Fibroblast of skin of scalp (primary cell): Measurements from ENCODE around the gene ATAD3C.

Source experiments
- DNase-seq: peaks from one replicate; pipeline ENCODE4 v3.0.0-alpha.2; 2013

Gene ATAD3C

GRCh38 chr1:1430992-1431844, 18.3 kb upstream of the ATAD3C start:
- DNase-seq = no peak

DNA sequence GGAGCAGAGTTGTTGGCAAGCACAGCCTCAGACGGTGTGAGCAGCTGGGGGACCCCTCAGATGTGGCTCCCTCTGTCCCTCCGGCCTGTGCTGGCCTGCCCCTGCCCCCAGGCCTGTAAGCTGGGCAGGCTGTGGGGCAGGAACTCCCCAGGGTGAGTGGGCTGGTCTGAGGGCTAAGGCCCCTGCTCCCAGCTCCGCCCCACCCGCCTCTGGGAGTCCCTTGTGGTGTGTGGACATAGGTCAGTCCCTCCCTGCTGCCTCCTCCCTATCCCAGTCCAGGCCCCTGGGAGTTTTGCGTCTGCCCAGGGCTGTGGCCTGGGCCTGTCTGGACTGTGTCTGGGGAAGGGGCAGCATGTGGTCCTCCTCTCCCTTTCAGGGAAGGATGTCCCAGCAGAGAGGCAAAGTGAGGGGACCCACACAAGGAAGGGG, 17.6 kb upstream of the ATAD3C start:
- peak; percentile 22 for DNase-seq

DNA sequence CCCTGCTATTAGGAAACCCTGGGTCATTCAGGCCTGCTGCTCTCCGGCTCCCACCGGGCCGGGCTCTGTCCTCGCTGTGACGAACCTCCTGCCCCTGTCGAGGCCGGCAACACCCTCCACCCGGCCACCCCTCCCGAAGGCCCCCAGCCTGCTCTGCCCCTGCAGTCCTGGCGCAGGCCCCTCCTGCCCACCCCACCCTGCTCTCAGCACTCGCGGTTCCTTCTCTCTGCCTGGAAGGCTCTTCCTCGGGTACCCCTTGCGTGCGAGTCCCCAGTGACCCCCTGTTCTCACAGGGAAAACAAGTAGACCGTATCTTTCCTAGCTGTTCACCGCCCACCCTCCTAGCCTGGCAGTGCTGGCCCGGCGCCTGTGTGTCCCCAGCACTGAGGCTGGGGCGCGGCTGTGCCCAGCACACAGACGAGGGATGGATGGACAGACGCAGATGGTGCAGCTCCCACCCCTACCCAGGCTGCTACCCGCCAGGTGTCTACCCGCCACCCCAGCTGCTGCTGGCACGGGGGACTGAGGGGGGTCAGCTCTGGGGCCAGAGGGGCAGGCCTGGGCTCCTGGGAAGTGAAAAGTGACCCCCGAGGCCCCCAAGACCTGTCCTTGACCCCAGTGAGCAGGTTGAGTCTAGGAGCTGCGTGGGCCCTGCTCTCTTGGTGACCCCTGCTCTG, 17.1 kb upstream of the ATAD3C start:
- DNase-seq = no peak

GRCh38 chr1:1432951-1433803, 16.3 kb upstream of the ATAD3C start:
- no peak for DNase-seq

DNA sequence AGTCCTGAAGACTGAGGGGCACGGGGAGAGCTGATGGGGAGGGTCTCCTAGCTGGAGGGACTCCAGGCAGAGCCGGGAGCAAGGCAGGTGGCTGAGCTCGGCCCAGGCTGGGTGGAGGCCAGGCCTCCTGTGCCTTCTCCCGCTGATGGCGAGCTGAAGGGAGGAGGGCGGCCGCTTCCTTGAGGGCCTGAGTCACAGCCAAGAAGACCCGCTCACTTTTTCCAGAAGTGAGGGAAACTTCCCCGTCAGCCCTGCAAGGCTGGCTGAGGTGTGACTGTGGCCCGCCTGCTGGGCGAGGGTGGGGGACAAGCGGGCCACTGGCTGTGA, 15.7 kb upstream of the ATAD3C start:
- peak; percentile 63 for DNase-seq

DNA sequence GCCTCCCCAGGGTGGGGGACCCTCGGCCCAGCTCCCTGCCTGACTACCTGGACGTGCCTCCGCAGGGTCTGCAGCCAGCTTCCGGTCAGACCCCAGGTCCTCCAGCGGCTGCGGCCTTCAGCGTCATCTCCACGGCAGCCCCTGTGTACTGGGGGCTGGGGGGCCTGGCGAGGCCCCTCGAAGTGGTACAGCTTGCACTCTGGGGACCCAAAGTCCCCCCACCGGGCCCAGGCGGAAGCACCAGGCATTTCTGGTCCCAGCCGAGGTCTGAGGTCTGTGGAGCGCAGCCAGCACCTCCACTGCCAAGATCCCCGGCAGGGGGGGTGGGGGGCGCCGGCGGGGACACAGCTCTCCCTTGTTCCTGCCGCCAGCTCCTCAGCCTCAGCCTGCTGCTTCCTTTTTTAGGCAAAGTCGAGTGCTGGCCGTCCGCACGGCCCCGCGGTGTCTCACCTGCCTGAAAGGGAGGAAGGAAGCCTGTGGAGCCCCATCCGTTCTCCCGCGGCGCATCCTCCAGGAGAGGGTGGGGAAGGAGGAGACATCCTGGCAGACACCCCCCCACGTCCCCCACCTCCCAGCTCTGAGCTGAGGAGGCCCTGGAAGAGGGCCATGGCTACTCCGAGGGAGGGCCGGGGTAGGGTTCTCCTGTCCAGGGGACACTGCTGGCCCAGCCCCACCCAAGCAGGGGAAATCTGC, 15.2 kb upstream of the ATAD3C start:
- DNase-seq = peak; percentile 46

DNA sequence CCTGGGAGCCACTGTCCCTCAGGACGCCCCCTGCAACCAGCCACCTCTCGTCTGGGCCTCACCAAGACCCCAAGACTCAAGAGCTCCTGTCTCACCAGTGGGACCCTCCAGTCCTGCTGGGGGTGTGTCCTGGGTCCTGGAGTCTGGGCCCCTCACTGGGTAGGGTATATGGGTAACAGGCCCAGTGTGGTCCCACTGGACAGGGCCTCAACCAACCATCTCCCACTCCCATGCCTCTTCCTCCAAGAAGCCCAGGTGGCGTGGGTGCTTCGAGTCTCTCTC, 14.7 kb upstream of the ATAD3C start:
- DNase-seq = no peak

GRCh38 chr1:1435106-1435903, 14.2 kb upstream of the ATAD3C start, which contains the start of gene VWA1:
TSS of gene VWA1 (plus strand) at chr1:1435690. CDS start at chr1:1435749, 59 bp downstream.
- DNase-seq = peak; percentile 70

GRCh38 chr1:1435911-1436629, 13.4 kb upstream of the ATAD3C start:
- no peak for DNase-seq

- DNase-seq = no peak
Observed at GRCh38 chr1:1436630-1437032, 12.9 kb upstream of the ATAD3C start.

- DNase-seq = no peak
Observed at GRCh38 chr1:1437033-1437903, 12.2 kb upstream of the ATAD3C start.

GRCh38 chr1:1437904-1438376, 11.5 kb upstream of the ATAD3C start:
- no peak for DNase-seq

DNA sequence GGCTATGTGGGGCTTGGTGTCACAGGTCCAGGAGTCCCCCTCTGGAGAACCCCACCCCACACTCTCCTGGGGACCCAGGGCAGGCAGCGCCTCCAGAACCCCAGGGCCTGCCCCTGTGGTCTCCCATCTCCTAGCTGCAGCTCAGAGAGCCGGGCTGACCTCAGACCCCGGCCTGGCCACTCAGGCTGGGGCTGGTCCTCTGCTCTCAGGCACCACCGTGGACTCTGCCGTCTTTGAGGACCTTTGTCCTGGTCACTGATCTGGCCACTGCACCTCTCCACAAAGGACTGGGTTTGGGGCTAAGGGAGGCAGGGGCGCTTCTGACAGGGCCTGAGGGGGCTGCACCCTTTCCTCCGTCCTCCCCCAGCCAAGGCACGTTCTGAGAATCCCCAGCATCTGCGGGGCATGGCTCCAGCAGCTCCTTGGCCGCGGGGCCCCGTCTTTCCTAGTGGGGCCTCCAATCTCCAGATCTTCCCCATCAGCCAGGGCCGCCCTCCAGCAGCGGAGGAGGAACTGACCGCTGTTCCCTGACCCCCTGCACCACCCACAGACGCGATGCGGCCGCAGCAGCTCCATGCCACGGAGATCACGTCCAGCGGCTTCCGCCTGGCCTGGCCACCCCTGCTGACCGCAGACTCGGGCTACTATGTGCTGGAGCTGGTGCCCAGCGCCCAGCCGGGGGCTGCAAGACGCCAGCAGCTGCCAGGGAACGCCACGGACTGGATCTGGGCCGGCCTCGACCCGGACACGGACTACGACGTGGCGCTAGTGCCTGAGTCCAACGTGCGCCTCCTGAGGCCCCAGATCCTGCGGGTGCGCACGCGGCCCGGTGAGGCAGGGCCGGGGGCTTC, 10.7 kb upstream of the ATAD3C start:
- DNase-seq = no peak

DNA sequence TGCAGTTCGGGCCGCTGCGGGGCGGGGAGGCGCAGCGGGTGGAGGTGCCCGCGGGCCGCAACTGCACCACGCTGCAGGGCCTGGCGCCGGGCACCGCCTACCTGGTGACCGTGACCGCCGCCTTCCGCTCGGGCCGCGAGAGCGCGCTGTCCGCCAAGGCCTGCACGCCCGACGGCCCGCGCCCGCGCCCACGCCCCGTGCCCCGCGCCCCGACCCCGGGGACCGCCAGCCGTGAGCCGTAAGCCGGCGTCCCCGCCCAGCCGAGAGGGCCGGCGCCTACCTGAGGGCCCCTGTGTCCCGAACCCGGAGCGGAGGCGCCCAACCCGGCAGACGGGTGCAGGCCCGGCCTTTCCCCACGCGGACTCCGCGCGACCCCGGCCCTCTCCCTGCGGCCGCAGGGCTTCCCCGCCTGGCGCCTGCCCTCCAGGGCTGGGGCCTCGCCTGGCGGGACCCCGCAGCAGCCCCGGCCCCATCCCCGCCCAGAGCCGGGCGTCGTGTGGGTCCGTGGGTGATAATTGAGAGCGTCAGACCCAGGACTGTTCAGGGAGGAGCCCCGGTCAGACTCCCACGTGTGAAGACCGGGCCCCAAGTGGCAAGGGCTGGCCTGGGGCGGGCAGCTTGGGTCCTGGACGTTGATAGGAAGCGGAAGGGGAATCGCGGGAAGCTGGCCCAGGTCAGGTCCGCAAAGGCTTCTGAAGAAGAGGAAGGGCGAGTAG, 9.8 kb upstream of the ATAD3C start:
- no peak for DNase-seq

GRCh38 chr1:1440262-1441001, 9.1 kb upstream of the ATAD3C start:
- DNase-seq = no peak

DNA sequence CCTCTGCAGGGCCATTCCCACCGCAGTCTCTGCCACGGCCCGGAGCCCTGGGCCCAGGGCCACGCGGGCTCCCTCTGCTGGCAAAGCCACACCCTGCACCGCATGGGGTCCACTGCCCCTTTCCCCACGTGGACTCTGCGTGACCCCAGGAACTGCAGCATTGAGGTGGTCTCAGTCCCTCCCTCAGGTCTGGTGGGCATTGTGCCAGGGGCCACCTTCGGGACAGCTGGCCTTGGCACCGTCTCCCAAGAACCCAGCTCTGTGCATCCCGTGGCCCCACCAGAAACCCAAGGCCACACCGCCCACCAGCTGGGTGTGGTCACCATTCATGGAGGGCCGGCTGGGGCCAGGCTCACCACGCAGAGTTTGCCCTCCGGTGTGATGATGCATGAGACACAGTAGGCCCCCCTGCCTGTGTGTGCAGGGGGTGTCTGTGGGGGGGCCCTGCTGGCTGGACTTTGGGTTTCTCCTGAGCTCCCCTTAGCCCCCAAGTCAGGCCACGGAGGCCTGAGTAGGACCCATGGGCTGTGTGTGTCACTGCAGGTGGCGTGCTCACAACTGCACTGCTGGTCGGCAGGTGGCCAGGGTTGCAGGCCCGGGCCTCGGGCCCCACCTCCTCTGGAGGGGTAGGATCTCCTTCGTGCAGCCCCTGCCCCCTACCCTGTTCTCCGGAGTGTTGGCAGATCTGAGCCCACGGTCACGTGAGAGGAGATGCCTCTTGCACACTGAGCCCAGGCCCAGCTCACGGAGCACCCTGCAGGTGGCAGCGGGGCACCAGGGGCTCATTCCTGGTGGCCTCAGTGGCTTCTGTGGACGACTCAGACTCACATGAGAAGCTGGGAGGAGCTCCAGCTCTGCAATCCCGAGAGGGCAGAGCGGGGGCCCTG, 8.2 kb upstream of the ATAD3C start:
- peak; percentile 39 for DNase-seq
